Ureter (tissue), 1 donor: Measurements from ENCODE around the gene ELOVL7. TPM values are rescaled to one million over a fixed set of nuclear protein-coding genes. Genes with fewer than 3 reads are reported as not detected.
"Not testable (repeated sequence)": the region's sequence is repeated elsewhere in the genome, so short reads cannot be mapped to it uniquely, and the experiment has no call there.

ENCODE experiments used
- DNase-seq: peaks from one replicate; pipeline ENCODE4 v3.0.0-alpha.2; 2020; ENCODE audit warnings: low spot score
- total RNA-seq: library from RNA; stranded (reverse); gene quantifications from one replicate; pipeline ENCODE4 v1.2.4, GENCODE V29; 2023
- donor health status: DM: yes; HTN: yes; CAD: no.

ELOVL7 gene
- total RNA-seq, 1 donor from 2014 or later: 16.7 TPM

GRCh38 chr5:60830581-60831127 lies 13.4 kb downstream of the ELOVL7 start:
- DNase-seq: no peak

- no peak for DNase-seq
Measured at GRCh38 chr5:60829490-60830266, 14.4 kb downstream of the ELOVL7 start.

DNA sequence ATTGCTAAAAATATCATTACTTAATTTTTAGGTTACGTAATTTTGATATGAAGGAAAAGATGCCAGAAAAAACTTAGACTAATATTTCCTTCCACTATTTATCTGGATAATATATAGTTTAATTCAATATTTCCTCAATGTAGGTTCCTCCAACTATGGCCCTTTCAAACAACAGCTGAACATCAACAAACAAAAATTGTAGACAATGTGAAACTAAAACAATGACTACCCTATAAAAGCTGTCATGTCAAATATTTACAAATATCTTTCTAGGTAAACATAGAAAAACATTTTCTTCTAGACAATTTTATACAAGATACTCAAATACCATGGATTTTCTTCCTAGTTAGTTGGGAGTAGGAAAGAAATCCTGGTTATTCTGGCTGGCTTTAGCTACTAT lies 16.9 kb downstream of the ELOVL7 start:
- DNase-seq: no peak

GRCh38 chr5:60826653-60827052 lies 17.4 kb downstream of the ELOVL7 start:
- DNase-seq: no peak

DNA sequence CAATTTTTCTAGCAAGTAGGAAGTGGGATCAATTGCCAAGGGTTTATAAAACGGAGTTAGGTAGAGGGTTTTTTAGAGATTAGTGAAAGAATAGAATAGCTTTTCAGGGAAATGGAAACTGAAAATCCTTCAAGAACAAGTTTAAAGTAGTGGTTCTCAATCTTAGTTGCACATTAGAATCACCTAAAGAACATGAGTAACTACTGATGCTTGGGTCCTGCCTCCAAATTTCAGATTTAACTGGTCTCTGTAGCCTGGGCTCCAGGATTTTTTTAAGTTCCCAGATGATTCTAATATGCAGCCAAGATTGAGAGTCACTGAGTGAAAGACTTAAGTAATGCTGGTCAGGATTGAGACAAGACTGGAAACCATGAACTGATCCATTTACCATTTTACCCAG lies 20.5 kb downstream of the ELOVL7 start:
- DNase-seq: no peak

DNA sequence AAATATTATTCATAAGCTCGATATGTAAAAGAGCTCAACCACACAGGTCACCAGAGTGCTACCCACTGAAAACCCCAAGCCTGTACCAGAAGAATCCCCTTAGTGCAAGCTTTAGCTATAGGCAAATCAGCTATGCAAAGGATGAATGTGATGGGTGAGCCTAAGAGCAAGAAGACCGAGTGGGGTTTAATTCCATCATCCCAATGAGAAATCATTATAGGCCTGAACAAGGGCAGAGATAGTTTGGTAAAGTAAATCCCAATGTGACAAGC lies 21.8 kb downstream of the ELOVL7 start:
- DNase-seq: no peak

GRCh38 chr5:60821488-60822284 lies 22.4 kb downstream of the ELOVL7 start:
- no peak for DNase-seq

- DNase-seq: no peak
Measured at GRCh38 chr5:60820593-60821487, 23.2 kb downstream of the ELOVL7 start.

DNA sequence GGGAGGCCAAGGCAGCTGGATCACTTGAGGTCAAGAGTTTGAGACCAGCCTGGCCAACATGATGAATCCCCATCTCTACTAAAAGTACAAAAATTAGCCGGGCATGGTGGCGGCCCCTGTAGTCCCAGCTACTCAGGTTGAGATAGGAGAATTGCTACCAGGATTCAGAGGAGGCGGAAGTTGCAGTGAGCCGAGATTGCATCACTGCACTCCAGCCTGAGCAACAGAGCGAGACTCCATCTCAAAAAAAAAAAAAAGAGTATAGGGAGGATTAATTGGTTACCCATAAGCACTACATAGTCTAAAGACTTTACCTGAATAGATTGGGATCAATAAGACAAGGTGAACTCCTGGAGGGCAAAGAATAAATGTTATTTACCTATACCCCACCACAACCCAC lies 27.9 kb downstream of the ELOVL7 start:
- DNase-seq: not testable (repeated sequence)

- no peak for DNase-seq
Measured at GRCh38 chr5:60814498-60814897, 29.6 kb downstream of the ELOVL7 start.

- no peak for DNase-seq
Measured at GRCh38 chr5:60812426-60812825, 31.6 kb downstream of the ELOVL7 start.

DNA sequence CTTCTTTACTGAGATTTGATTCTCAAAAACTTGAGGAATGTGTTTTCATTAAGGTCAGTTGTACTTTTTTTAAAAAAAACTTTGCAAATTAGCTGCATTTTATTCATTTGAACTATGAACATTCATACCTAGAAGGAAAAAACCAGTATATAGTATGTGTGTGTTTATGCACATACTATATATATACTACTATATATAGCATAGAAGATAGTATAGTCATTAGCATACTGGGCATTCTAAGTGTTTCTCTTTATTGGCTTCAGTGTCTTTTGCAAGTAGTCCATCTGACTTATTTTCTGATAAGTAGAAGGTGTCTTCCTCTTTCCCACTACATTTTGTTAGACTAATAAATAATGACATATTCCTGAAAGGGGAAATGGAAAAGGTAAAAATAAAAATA lies 33.0 kb downstream of the ELOVL7 start:
- DNase-seq: no peak

DNA sequence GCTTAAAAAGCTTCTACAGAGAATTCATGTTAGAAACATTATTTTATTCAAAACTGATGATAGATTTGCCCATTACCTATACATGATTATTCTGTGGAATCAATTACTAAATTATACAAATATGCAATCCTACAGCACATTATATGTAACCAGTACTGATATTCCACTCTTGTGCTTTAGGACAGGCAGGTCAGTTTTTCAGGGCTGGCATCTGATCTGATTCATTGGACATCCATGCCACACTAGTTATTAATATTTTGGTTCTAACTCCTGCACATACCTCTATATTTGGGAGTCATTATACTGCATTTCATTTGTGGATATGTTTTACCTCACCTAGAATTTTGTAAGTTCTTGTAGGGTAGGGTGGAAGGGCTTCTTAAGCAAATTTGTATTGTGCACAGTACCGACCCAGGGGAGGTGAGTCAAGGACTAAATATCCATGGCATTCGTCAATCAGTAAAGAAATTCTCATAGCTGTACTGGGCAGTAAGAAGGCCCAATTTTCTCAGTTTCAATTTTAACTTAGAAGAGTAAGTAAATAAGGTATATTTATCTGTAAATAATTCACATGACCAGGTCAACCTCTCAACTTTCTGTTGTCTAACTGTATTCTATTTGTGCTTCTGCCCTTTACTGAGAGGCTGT lies 33.5 kb downstream of the ELOVL7 start:
- DNase-seq: no peak

- DNase-seq: no peak
Measured at GRCh38 chr5:60809891-60810425, 34.1 kb downstream of the ELOVL7 start.

DNA sequence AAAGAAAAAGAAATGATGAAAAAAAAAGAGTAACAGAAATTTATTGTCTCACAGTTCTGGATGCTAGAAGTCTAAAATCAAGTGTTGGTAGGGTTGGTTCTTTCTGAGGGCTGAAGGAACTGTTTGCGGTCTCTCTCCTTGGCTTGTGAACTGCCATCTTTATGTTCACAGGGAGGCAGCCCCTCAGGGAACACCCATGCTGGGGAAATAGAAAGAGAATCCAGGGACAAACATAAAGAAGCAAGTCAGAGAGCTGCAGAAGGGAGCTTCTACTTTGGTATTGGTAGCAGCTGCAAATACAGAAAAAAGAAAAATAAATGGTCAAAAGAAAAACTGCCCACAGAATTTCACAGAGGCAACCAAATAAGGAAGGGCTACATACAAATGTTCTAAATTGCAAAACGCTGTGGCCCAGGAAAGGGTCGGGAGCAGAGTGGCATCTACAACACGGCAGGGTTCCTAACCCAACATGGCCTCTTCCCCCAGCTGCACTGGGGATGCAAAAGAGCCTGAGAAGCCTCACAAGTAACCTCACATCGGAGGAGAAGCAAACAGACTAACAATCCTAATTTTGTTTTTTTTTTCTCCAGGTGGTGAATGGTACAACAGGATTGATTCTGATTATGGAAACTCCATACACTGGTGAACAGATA lies 37.4 kb downstream of the ELOVL7 start:
- no peak for DNase-seq

- DNase-seq: no peak
Measured at GRCh38 chr5:60805463-60805862, 38.6 kb downstream of the ELOVL7 start.

GRCh38 chr5:60803712-60804111 lies 40.4 kb downstream of the ELOVL7 start:
- no peak for DNase-seq

DNA sequence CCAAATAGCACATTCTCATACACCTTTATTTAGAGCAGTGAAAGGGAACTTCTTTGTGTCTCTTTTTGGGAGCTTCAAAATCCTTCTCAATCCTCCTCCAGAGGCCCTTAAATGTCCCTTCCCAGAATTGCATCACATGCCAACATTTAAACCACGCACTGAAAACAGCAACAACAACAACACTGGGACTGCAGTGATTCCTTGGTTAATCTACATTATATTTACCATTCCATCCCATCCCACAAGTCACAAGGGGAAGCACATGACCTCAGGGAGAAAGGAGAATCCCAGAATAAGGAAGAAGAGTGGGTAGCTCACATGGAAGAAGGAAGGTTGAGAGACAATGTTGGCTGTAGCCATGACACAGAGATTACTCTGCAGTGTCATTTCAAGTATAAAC lies 41.1 kb downstream of the ELOVL7 start:
- DNase-seq: no peak

- no peak for DNase-seq
Measured at GRCh38 chr5:60802226-60802625, 41.8 kb downstream of the ELOVL7 start.

- no peak for DNase-seq
Measured at GRCh38 chr5:60797482-60798153, 46.5 kb downstream of the ELOVL7 start.
